Gastroesophageal sphincter (tissue), 3 donors: ENCODE results near the gene MADD.

Experiments
- CTCF ChIP-seq, 4 experiments: fragments of 200-600 bp in 2 of 4; fragments of 450-650 bp in 2 of 4; sonication (generic) in 1 of 4; IDR thresholded peaks; one replicate each; pipeline ENCODE4 v1.5.1; 2017 to 2019; ENCODE audit warnings: antibody characterized with exemption in 4 of 4, mild to moderate bottlenecking in 2 of 4, moderate library complexity in 2 of 4
- POLR2A ChIP-seq, 2 donors: fragments of 450-650 bp; IDR thresholded peaks; one replicate each; pipeline ENCODE4 v1.6.1; 2017; ENCODE audit warnings: antibody characterized with exemption in 2 of 2, mild to moderate bottlenecking in 2 of 2, moderate library complexity in 1 of 2
- POLR2AphosphoS5 ChIP-seq: sonication (generic); formaldehyde crosslinking; IDR thresholded peaks from one replicate; pipeline ENCODE4 v1.6.1; 2017; ENCODE audit warnings: antibody characterized with exemption

- TF ChIP-seq CTCF (IDR thresholded peaks at IDR 0.05) (no peak), POLR2A (IDR thresholded peaks at IDR 0.05) (no peak), POLR2AphosphoS5 (no peak)
Measured at GRCh38 chr11:47289856-47290255, 19.9 kb downstream of the MADD start.
